Esophagus muscularis mucosa (tissue), 4 donors: Measurements from ENCODE around the gene DCC.

Experiments used
- EP300 ChIP-seq: sonication (generic); formaldehyde crosslinking; IDR thresholded peaks from one replicate; pipeline ENCODE4 v1.6.1; 2017; ENCODE audit warnings: antibody characterized with exemption
- POLR2A ChIP-seq: fragments of 450-650 bp; IDR thresholded peaks from one replicate; pipeline ENCODE4 v1.6.1; 2017; ENCODE audit warnings: antibody characterized with exemption, moderate library complexity, mild to moderate bottlenecking, low read depth
- POLR2AphosphoS5 ChIP-seq, 2 donors: sonication (generic); formaldehyde crosslinking; IDR thresholded peaks; one replicate each; pipeline ENCODE4 v1.6.1; 2017; ENCODE audit warnings: antibody characterized with exemption in 2 of 2
- TF ChIP-seq, protein P1 (sequence below), 3 experiments: fragments of 200-600 bp in 2 of 3; fragments of 450-650 bp in 1 of 3; sonication (generic) in 2 of 3; IDR thresholded peaks; one replicate each; pipeline ENCODE4 v1.5.1; 2017 to 2019; ENCODE audit warnings: antibody characterized with exemption in 3 of 3, mild to moderate bottlenecking in 2 of 3, moderate library complexity in 1 of 3

GRCh38 chr18:53467756-53468155 is 1127.8 kb downstream of the DCC start:
- TF ChIP-seq POLR2A (no peak), POLR2AphosphoS5 (IDR thresholded peaks at IDR 0.05) (no peak), EP300 (no peak)
- TF ChIP-seq, protein P1, sequence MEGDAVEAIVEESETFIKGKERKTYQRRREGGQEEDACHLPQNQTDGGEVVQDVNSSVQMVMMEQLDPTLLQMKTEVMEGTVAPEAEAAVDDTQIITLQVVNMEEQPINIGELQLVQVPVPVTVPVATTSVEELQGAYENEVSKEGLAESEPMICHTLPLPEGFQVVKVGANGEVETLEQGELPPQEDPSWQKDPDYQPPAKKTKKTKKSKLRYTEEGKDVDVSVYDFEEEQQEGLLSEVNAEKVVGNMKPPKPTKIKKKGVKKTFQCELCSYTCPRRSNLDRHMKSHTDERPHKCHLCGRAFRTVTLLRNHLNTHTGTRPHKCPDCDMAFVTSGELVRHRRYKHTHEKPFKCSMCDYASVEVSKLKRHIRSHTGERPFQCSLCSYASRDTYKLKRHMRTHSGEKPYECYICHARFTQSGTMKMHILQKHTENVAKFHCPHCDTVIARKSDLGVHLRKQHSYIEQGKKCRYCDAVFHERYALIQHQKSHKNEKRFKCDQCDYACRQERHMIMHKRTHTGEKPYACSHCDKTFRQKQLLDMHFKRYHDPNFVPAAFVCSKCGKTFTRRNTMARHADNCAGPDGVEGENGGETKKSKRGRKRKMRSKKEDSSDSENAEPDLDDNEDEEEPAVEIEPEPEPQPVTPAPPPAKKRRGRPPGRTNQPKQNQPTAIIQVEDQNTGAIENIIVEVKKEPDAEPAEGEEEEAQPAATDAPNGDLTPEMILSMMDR (IDR thresholded peaks at IDR 0.05) = no peak
